ENCODE data around the gene IGFBP7. TPM values are rescaled to one million over a fixed set of nuclear protein-coding genes. Genes with fewer than 3 reads are reported as not detected.

The IGFBP7 gene
- total RNA-seq, 4 donors from 2014 or later, result 1,415 to 3,184 (median 2,179) TPM

GRCh38 chr4:57131849-57132742, 21.9 kb upstream of the IGFBP7 start:
- H3K36me3 ChIP-seq, result no peaks in the 10 kb centered on the region
- WGBS, 2 donors, result 49 to 52% methylated on average over 7 of the region's 7 CpGs
- H3K27ac ChIP-seq, result no peak overlapping the region
- H3K4me3 ChIP-seq, result no peak overlapping the region
- no peak for TF ChIP-seq POLR2A (IDR thresholded peaks at IDR 0.05)
- no peak for TF ChIP-seq EP300 (IDR thresholded peaks at IDR 0.05)
- TF ChIP-seq CTCF (IDR thresholded peaks at IDR 0.05), result no peak
- H3K9me3 ChIP-seq, result peaks cover 0 to 7% (median 0%) of the 10 kb centered on the region in 4 donors
- H3K4me1 ChIP-seq, result peaks cover 0 to 6% (median 2%) of the 10 kb centered on the region in 4 donors
- H3K27me3 ChIP-seq, result no peaks in the 10 kb centered on the region
- DNase-seq (ENCODE audit: low spot score in 2 of 2), result no peak

GRCh38 chr4:57129477-57129876, 19.3 kb upstream of the IGFBP7 start:
- no peak for TF ChIP-seq EP300 (IDR thresholded peaks at IDR 0.05)
- TF ChIP-seq CTCF (IDR thresholded peaks at IDR 0.05), result no peak
- no peak for TF ChIP-seq POLR2A (IDR thresholded peaks at IDR 0.05)

GRCh38 chr4:57127361-57127760, 17.2 kb upstream of the IGFBP7 start:
- Histone ChIP-seq H3K36me3 (no peaks in the 10 kb centered on the region), H3K4me3 (no peak overlapping the region), H3K9me3 (peaks cover 0 to 18% (median 1%) of the 10 kb centered on the region in 4 donors), H3K4me1 (peaks cover 0 to 6% (median under 1%) of the 10 kb centered on the region in 4 donors), H3K27me3 (no peaks in the 10 kb centered on the region), H3K27ac (no peak overlapping the region)
- WGBS, 2 donors, result 70 to 81% methylated on average over 3 of the region's 3 CpGs
- no peak for DNase-seq (ENCODE audit: low spot score in 2 of 2)
- TF ChIP-seq EP300 (IDR thresholded peaks at IDR 0.05) (no peak), CTCF (IDR thresholded peaks at IDR 0.05) (no peak)

More at GRCh38 chr4:57129477-57129876, 19.3 kb upstream of the IGFBP7 start:
- Histone ChIP-seq H3K27ac (no peak overlapping the region), H3K4me3 (no peak overlapping the region), H3K4me1 (peaks cover 0 to 6% (median 2%) of the 10 kb centered on the region in 4 donors), H3K36me3 (no peaks in the 10 kb centered on the region), H3K27me3 (no peaks in the 10 kb centered on the region), H3K9me3 (peaks cover 0 to 11% (median 0%) of the 10 kb centered on the region in 4 donors)
- DNase-seq (ENCODE audit: low spot score in 2 of 2), result no peak
- WGBS, 2 donors, result 88 to 92% methylated on average over 1 of the region's 1 CpG

- Histone ChIP-seq H3K27ac (no peak overlapping the region), H3K27me3 (no peaks in the 10 kb centered on the region), H3K36me3 (no peaks in the 10 kb centered on the region), H3K4me3 (no peak overlapping the region), H3K4me1 (no peaks in the 10 kb centered on the region), H3K9me3 (peaks cover 0 to 26% (median 1%) of the 10 kb centered on the region in 4 donors)
- no peak for DNase-seq (ENCODE audit: low spot score in 2 of 2)
- TF ChIP-seq CTCF (IDR thresholded peaks at IDR 0.05) (no peak), EP300 (IDR thresholded peaks at IDR 0.05) (no peak), POLR2A (IDR thresholded peaks at IDR 0.05) (no peak)
These were observed 15.8 kb upstream of the IGFBP7 start for GRCh38 chr4:57125996-57126395.

- no peak for TF ChIP-seq POLR2A (IDR thresholded peaks at IDR 0.05)
- TF ChIP-seq CTCF (IDR thresholded peaks at IDR 0.05), result no peak
- TF ChIP-seq EP300 (IDR thresholded peaks at IDR 0.05), result no peak
- no peak overlapping the region for H3K27ac ChIP-seq
- peaks cover 0 to 10% (median 0%) of the 10 kb centered on the region in 4 donors for H3K4me1 ChIP-seq
- peaks cover 0 to 26% (median 1%) of the 10 kb centered on the region in 4 donors for H3K9me3 ChIP-seq
- H3K4me3 ChIP-seq, result no peak overlapping the region
- H3K36me3 ChIP-seq, result no peaks in the 10 kb centered on the region
- no peak for DNase-seq (ENCODE audit: low spot score in 2 of 2)
- no peaks in the 10 kb centered on the region for H3K27me3 ChIP-seq
These were observed 14.0 kb upstream of the IGFBP7 start for GRCh38 chr4:57124145-57124544.
